DOHH2 (cell line): ENCODE data around the gene PGS1.

Source experiments
- EZH2phosphoT487 ChIP-seq: fragments of 200-600 bp; sonication (generic); IDR thresholded peaks from 2 replicates; pipeline ENCODE4 v1.6.1; 2017; ENCODE audit warnings: borderline replicate concordance, mild to moderate bottlenecking, antibody characterized with exemption, low read length, moderate library complexity, mixed read lengths
- TF ChIP-seq, protein P1 (sequence below): fragments of 200-600 bp; sonication (generic); IDR thresholded peaks from one replicate; pipeline ENCODE4 v1.5.1; 2014; ENCODE audit warnings: antibody characterized with exemption, mild to moderate bottlenecking, low read depth, low read length; ENCODE audit not compliant: poor library complexity, severe bottlenecking

DNA sequence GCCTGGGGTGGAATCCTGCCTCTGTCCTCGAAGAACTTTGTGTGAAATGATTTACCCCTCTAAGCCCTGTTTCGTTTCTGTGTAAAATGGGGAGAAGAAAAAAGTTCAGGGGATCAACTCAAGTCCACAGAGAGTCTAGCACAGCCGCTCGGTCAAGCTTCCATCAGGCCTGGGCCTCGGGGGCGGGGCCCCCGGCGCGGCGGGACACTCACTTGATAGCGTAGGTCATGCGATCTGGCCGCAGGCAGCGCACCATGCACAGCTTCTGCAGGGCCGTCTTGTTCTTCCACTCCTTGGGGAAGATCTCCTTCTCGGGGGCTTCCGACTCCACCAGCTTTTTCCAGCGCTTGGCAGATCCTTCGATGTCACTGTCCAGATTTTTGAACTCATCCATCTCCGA is 65.9 kb downstream of the PGS1 start:
- TF ChIP-seq, protein P1, sequence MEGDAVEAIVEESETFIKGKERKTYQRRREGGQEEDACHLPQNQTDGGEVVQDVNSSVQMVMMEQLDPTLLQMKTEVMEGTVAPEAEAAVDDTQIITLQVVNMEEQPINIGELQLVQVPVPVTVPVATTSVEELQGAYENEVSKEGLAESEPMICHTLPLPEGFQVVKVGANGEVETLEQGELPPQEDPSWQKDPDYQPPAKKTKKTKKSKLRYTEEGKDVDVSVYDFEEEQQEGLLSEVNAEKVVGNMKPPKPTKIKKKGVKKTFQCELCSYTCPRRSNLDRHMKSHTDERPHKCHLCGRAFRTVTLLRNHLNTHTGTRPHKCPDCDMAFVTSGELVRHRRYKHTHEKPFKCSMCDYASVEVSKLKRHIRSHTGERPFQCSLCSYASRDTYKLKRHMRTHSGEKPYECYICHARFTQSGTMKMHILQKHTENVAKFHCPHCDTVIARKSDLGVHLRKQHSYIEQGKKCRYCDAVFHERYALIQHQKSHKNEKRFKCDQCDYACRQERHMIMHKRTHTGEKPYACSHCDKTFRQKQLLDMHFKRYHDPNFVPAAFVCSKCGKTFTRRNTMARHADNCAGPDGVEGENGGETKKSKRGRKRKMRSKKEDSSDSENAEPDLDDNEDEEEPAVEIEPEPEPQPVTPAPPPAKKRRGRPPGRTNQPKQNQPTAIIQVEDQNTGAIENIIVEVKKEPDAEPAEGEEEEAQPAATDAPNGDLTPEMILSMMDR = no peak
- no peak for TF ChIP-seq EZH2phosphoT487
